Epithelial cell of umbilical artery (primary cell): ENCODE data around the gene CSNK1G2. TPM values are rescaled to one million over a fixed set of nuclear protein-coding genes. Genes with fewer than 3 reads are reported as not detected.

Source experiments
- total RNA-seq: library from RNA; depleted of rRNA; stranded (reverse); fragments of >200 nt; gene quantifications from 2 replicates; pipeline ENCODE4 v1.2.3, GENCODE V29; 2014

The CSNK1G2 gene
- total RNA-seq = 54.4 and 62.7 TPM in 2 replicates

GRCh38 chr19:1941146-1942077 lies at the start of gene CSNK1G2:
TSS of gene CSNK1G2 (plus strand) at chr19:1941172. CDS start at chr19:1969773, 28,601 bp downstream.

GRCh38 chr19:1905110-1905862 lies 35.7 kb upstream of the CSNK1G2 start, which contains the start of the genes ADAT3 and SCAMP4:
TSS of gene ADAT3 (plus strand) at chr19:1905399. CDS start at chr19:1912048, 6,649 bp downstream.
TSS of gene SCAMP4 (plus strand) at chr19:1905399. CDS start at chr19:1915020, 9,621 bp downstream.

GRCh38 chr19:2015608-2015950 lies 74.6 kb downstream of the CSNK1G2 start, which contains the start of gene BTBD2:
TSS of gene BTBD2 (minus strand) at chr19:2015714. CDS start at chr19:2015703, 11 bp downstream.

Other genes starting within 250 kb of the CSNK1G2 start
- not detected in 2 replicates for gene ONECUT3, start 187.7 kb upstream of the CSNK1G2 start, total RNA-seq
- gene ATP8B3, start 128.9 kb upstream of the CSNK1G2 start, total RNA-seq = 0.76 and 1.6 TPM in 2 replicates
- gene REXO1, start 92.7 kb upstream of the CSNK1G2 start, total RNA-seq = 5.2 and 8.4 TPM in 2 replicates
- 3.8 and 6.2 TPM in 2 replicates for gene KLF16, start 77.6 kb upstream of the CSNK1G2 start, total RNA-seq
- gene ABHD17A, start 55.7 kb upstream of the CSNK1G2 start, total RNA-seq = 125 and 126 TPM in 2 replicates
- 0.97 and 2.7 TPM in 2 replicates for gene ADAT3, start 35.8 kb upstream of the CSNK1G2 start, total RNA-seq
- 22.4 and 25.4 TPM in 2 replicates for gene SCAMP4, start 35.8 kb upstream of the CSNK1G2 start, total RNA-seq
- 36.7 and 41.9 TPM in 2 replicates for gene BTBD2, start 74.5 kb downstream of the CSNK1G2 start, total RNA-seq
- gene MKNK2, start 110.1 kb downstream of the CSNK1G2 start, total RNA-seq = 72.4 and 92.7 TPM in 2 replicates
- gene MOB3A, start 155.2 kb downstream of the CSNK1G2 start, total RNA-seq = 13.0 and 17.0 TPM in 2 replicates
- gene IZUMO4, start 155.7 kb downstream of the CSNK1G2 start, total RNA-seq = under 0.01 TPM in 1 of 2 replicates, not detected in the other
- 67.9 and 86.1 TPM in 2 replicates for gene AP3D1, start 210.4 kb downstream of the CSNK1G2 start, total RNA-seq
- 4.0 and 4.5 TPM in 2 replicates for gene DOT1L, start 222.8 kb downstream of the CSNK1G2 start, total RNA-seq